ENCODE data around the gene CYB561D2.
"Not testable (repeated sequence)": the region's sequence is repeated elsewhere in the genome, so short reads cannot be mapped to it uniquely, and the experiment has no call there.

Gene CYB561D2

GRCh38 chr3:50350527-50351322 is at the start of gene CYB561D2, which contains the start of gene NPRL2:
TSS of gene CYB561D2 (plus strand) at chr3:50350862. CDS start at chr3:50351434, 572 bp downstream.
TSS of gene NPRL2 (minus strand) at chr3:50350775. CDS start at chr3:50350652, 123 bp downstream.
- Histone ChIP-seq H3K4me2 (ENCODE audit: low read length) (peak within 1 kb of the TSS; percentile 88), H3K27me3 (ENCODE audit: control insufficient read depth, insufficient read depth, low read length) (no peaks in the 10 kb centered on the region), H3K4me3 (ENCODE audit: low read depth, low read length) (peak within 1 kb of the TSS; percentile 86), H3K9me3 (ENCODE audit: control insufficient read depth, low read length) (no peaks in the 10 kb centered on the region), H3K27ac (peak within 1 kb of the TSS; percentile 94), H3K79me2 (peaks cover 24% of the 10 kb centered on the region), H3K36me3 (ENCODE audit: control insufficient read depth, insufficient read depth, low read length) (no peaks in the 10 kb centered on the region), H2AFZ (peak within 1 kb of the TSS; percentile 91), H3K9ac (peak within 1 kb of the TSS; percentile 82), H3K4me1 (peaks cover 28% of the 10 kb centered on the region)
- TF ChIP-seq CTCF (IDR thresholded peaks at IDR 0.05) = no peak

- H3K4me3 ChIP-seq (ENCODE audit: low read depth, low read length) = peak overlapping the region; percentile 67
- H3K27me3 ChIP-seq (ENCODE audit: control insufficient read depth, insufficient read depth, low read length) = no peaks in the 10 kb centered on the region
- H3K27ac ChIP-seq = peak overlapping the region; percentile 30
- TF ChIP-seq CTCF (IDR thresholded peaks at IDR 0.05) = no peak
- H3K9ac ChIP-seq = no peak overlapping the region
- no peaks in the 10 kb centered on the region for H3K36me3 ChIP-seq (ENCODE audit: control insufficient read depth, insufficient read depth, low read length)
- H3K4me2 ChIP-seq (ENCODE audit: low read length) = peak overlapping the region; percentile 89
- H3K4me1 ChIP-seq = peaks cover 17% of the 10 kb centered on the region
- peaks cover 2% of the 10 kb centered on the region for H3K79me2 ChIP-seq
- H2AFZ ChIP-seq = no peak overlapping the region
- H3K9me3 ChIP-seq (ENCODE audit: control insufficient read depth, low read length) = no peaks in the 10 kb centered on the region
Observed at GRCh38 chr3:50302095-50303012, 48.3 kb upstream of the CYB561D2 start.

GRCh38 chr3:50303013-50303815 is 47.4 kb upstream of the CYB561D2 start, which contains the start of gene HYAL1:
TSS of gene HYAL1 (minus strand) at chr3:50303574. CDS start at chr3:50302956, 618 bp downstream.
- Histone ChIP-seq H2AFZ (no peak within 1 kb of the TSS), H3K79me2 (peaks cover 2% of the 10 kb centered on the region), H3K9ac (no peak within 1 kb of the TSS), H3K36me3 (ENCODE audit: control insufficient read depth, insufficient read depth, low read length) (no peaks in the 10 kb centered on the region), H3K9me3 (ENCODE audit: control insufficient read depth, low read length) (no peaks in the 10 kb centered on the region), H3K4me1 (peaks cover 15% of the 10 kb centered on the region), H3K27me3 (ENCODE audit: control insufficient read depth, insufficient read depth, low read length) (no peaks in the 10 kb centered on the region), H3K27ac (peak within 1 kb of the TSS; percentile 42), H3K4me3 (ENCODE audit: low read depth, low read length) (peak within 1 kb of the TSS; percentile 67), H3K4me2 (ENCODE audit: low read length) (peak within 1 kb of the TSS; percentile 89)
- no peak for TF ChIP-seq CTCF (IDR thresholded peaks at IDR 0.05)

- Histone ChIP-seq H3K4me1 (peaks cover 8% of the 10 kb centered on the region), H3K4me3 (ENCODE audit: low read depth, low read length) (no peak overlapping the region), H3K9me3 (ENCODE audit: control insufficient read depth, low read length) (no peaks in the 10 kb centered on the region), H3K4me2 (ENCODE audit: low read length) (no peak overlapping the region), H3K27ac (no peak overlapping the region), H3K27me3 (ENCODE audit: control insufficient read depth, insufficient read depth, low read length) (no peaks in the 10 kb centered on the region), H2AFZ (no peak overlapping the region), H3K9ac (no peak overlapping the region), H3K36me3 (ENCODE audit: control insufficient read depth, insufficient read depth, low read length) (no peaks in the 10 kb centered on the region), H3K79me2 (peaks cover 2% of the 10 kb centered on the region)
- TF ChIP-seq CTCF (IDR thresholded peaks at IDR 0.05) = no peak
Observed at GRCh38 chr3:50304601-50305000, 46.1 kb upstream of the CYB561D2 start.

GRCh38 chr3:50312041-50312440 is 38.6 kb upstream of the CYB561D2 start:
- H3K9ac ChIP-seq; H3K4me2 ChIP-seq (ENCODE audit: low read length); H2AFZ ChIP-seq; H3K27ac ChIP-seq; H3K36me3 ChIP-seq (ENCODE audit: control insufficient read depth, insufficient read depth, low read length); H3K4me3 ChIP-seq (ENCODE audit: low read depth, low read length); H3K9me3 ChIP-seq (ENCODE audit: control insufficient read depth, low read length); H3K79me2 ChIP-seq; H3K27me3 ChIP-seq (ENCODE audit: control insufficient read depth, insufficient read depth, low read length): not testable (repeated sequence)
- peaks cover 14% of the 10 kb centered on the region for H3K4me1 ChIP-seq
